WI38 (cell line): ENCODE measurements around the gene NPHP4.

Source experiments
- H3K4me3 ChIP-seq: 2 replicates; pipeline ENCODE4 v1.5.1; 2011; ENCODE audit warnings: low read depth, mild to moderate bottlenecking, control low read depth, low read length
- CTCF ChIP-seq: IDR thresholded peaks from 2 replicates; pipeline ENCODE4 v1.5.1; 2012; ENCODE audit warnings: low read depth, mild to moderate bottlenecking, control low read depth, low read length

The NPHP4 gene

GRCh38 chr1:6035719-6036118 is 43.5 kb upstream of the NPHP4 start:
- H3K4me3 ChIP-seq: no peak overlapping the region
- no peak for TF ChIP-seq CTCF

GRCh38 chr1:6035303-6035702 is 43.1 kb upstream of the NPHP4 start:
- no peak for TF ChIP-seq CTCF
- H3K4me3 ChIP-seq: no peak overlapping the region

GRCh38 chr1:6034750-6035096 is 42.5 kb upstream of the NPHP4 start:
- no peak for TF ChIP-seq CTCF
- no peak overlapping the region for H3K4me3 ChIP-seq

- peak; percentile 76 for TF ChIP-seq CTCF
- no peak overlapping the region for H3K4me3 ChIP-seq
These were observed 41.9 kb upstream of the NPHP4 start for GRCh38 chr1:6033986-6034749.

GRCh38 chr1:6033124-6033523 is 40.9 kb upstream of the NPHP4 start:
- no peak overlapping the region for H3K4me3 ChIP-seq

GRCh38 chr1:6030547-6031261 is 38.5 kb upstream of the NPHP4 start:
- no peak for TF ChIP-seq CTCF
- no peak overlapping the region for H3K4me3 ChIP-seq

More at GRCh38 chr1:6033124-6033523, 40.9 kb upstream of the NPHP4 start:
- TF ChIP-seq CTCF: no peak

- no peak overlapping the region for H3K4me3 ChIP-seq
These were observed 37.9 kb upstream of the NPHP4 start for GRCh38 chr1:6030132-6030531.

More at GRCh38 chr1:6030132-6030531, 37.9 kb upstream of the NPHP4 start:
- TF ChIP-seq CTCF: no peak
